ENCODE measurements around the gene CFLAR. TPM values are rescaled to one million over a fixed set of nuclear protein-coding genes. Genes with fewer than 3 reads are reported as not detected.

Gene CFLAR
- total and polyA plus RNA-seq, 2 of the 13 experiments (the other 11 are each of a cell fraction or from before 2014, with no cell fraction given): 43.8 to 92.1 TPM

GRCh38 chr2:201188449-201188848 is 72.5 kb downstream of the CFLAR start:
- Histone ChIP-seq H2AFZ (ENCODE audit: low read length) (no peak overlapping the region), H3K79me2 (ENCODE audit: insufficient read depth, low read length) (peaks cover 52% of the 10 kb centered on the region), H4K20me1 (ENCODE audit: insufficient read depth, low read length) (no peaks in the 10 kb centered on the region), H3K27me3 (ENCODE audit: control insufficient read depth in 1 of 2, insufficient read depth in 2 of 2, low read length in 2 of 2) (no peaks in the 10 kb centered on the region; a peak in 1 of 5 replicates), H3K27ac (ENCODE audit: extremely low read length, insufficient read depth, low read length) (no peak overlapping the region), H3K9ac (ENCODE audit: insufficient read depth, low read depth, low read length) (no peak overlapping the region), H3K4me1 (ENCODE audit: insufficient read depth, low read length) (peaks cover 59% of the 10 kb centered on the region), H3K9me3 (ENCODE audit: low read length) (no peaks in the 10 kb centered on the region), H3K4me2 (ENCODE audit: low read depth, low read length) (no peak overlapping the region), H3K36me3 (replicated peaks in 1 of 2; ENCODE audit: control insufficient read depth in 1 of 2, insufficient read depth in 2 of 2, low read length in 2 of 2) (peaks cover 14 to 50% of the 10 kb centered on the region in 2 experiments), H3K4me3 (replicated peaks in 1 of 3; ENCODE audit: insufficient read depth in 1 of 3, low read depth in 2 of 3, low read length in 3 of 3) (no peak overlapping the region)
- ChIA-PET POLR2A (no interaction called here), CTCF (ENCODE audit: low intra/inter-chr PET ratio, low total read pairs) (no interaction called here)
- in situ Hi-C loops (cut with HindIII; ENCODE audit: extremely low pct_ligation_motif_present, low pct_unique_long_range_greater_than_20kb): no loop called here
- DNase-seq (ENCODE audit: low spot score) (no peak), ATAC-seq (no peak), FAIRE-seq (no peak)
- BruUV-seq (replicated peaks): no TSS peak
- intact Hi-C loops (cut with micrococcal nuclease; ENCODE audit: unreplicated experiment): no loop called here
- WGBS (ENCODE audit: low lambda C conversion rate): 95% methylated on average over 4 of the region's 4 CpGs
- TF ChIP-seq ZNF484 (CRISPR knock-in tag; IDR thresholded peaks at IDR 0.05; ENCODE audit: borderline replicate concordance, low read depth): peak; percentile 97; the same call in 1 of the 2 replicates
- TF ChIP-seq UBTF (CRISPR knock-in tag; IDR thresholded peaks at IDR 0.05): no peak

- no peak overlapping the region for H3K9ac ChIP-seq (ENCODE audit: insufficient read depth, low read depth, low read length)
- intact Hi-C loops (cut with micrococcal nuclease; ENCODE audit: unreplicated experiment): no loop called here
- POLR2A ChIA-PET: interaction anchor here (2.4 to 2.6 kb wide), 2 partner anchors 8 to 41 kb away, joined by 11 to 13 read pairs; partner anchors contain the start of gene CASP10
- TF ChIP-seq CEBPG (CRISPR knock-in tag; IDR thresholded peaks at IDR 0.05): peak; percentile 62
- TF ChIP-seq TARDBP (CRISPR knock-in tag; IDR thresholded peaks at IDR 0.05): no peak
- no peak for TF ChIP-seq ZNF720 (CRISPR knock-in tag; IDR thresholded peaks at IDR 0.05)
- peak; percentile 54; the same call in 1 of the 2 replicates for TF ChIP-seq ZBTB43 (CRISPR knock-in tag; conservative IDR thresholded peaks at IDR 0.05)
- TF ChIP-seq HNRNPLL (IDR thresholded peaks at IDR 0.05; ENCODE audit: low read depth, low read length, poor library complexity, severe bottlenecking): no peak
- peak; percentile 46; the same call in 1 of the 2 replicates for TF ChIP-seq ZNF331 (CRISPR knock-in tag; IDR thresholded peaks at IDR 0.05)
- no peak for TF ChIP-seq CCAR2 (optimal IDR thresholded peaks at IDR 0.05; ENCODE audit: low read depth, low read length)
- no peak for TF ChIP-seq MTERF4 (CRISPR knock-in tag; IDR thresholded peaks at IDR 0.05)
- TF ChIP-seq BCL3 (CRISPR knock-in tag; IDR thresholded peaks at IDR 0.05): no peak
Observed at GRCh38 chr2:201191132-201191875, 75.3 kb downstream of the CFLAR start.

More at GRCh38 chr2:201191132-201191875, 75.3 kb downstream of the CFLAR start:
- H3K9me3 ChIP-seq (ENCODE audit: low read length): no peaks in the 10 kb centered on the region
- DNase-seq (ENCODE audit: low spot score): peak; percentile 46
- peaks cover 16 to 63% of the 10 kb centered on the region in 2 experiments for H3K36me3 ChIP-seq (replicated peaks in 1 of 2; ENCODE audit: control insufficient read depth in 1 of 2, insufficient read depth in 2 of 2, low read length in 2 of 2)
- WGBS (ENCODE audit: low lambda C conversion rate): 82% methylated on average over 4 of the region's 4 CpGs
- ATAC-seq: peak; percentile 91
- H2AFZ ChIP-seq (ENCODE audit: low read length): no peak overlapping the region
- no peaks in the 10 kb centered on the region for H3K27me3 ChIP-seq (ENCODE audit: control insufficient read depth in 1 of 2, insufficient read depth in 2 of 2, low read length in 2 of 2)
- in situ Hi-C loops (cut with HindIII; ENCODE audit: extremely low pct_ligation_motif_present, low pct_unique_long_range_greater_than_20kb): no loop called here
- CTCF ChIA-PET (ENCODE audit: low intra/inter-chr PET ratio, low total read pairs): no interaction called here
- FAIRE-seq: peak; percentile 64
- H3K4me3 ChIP-seq (replicated peaks in 1 of 3; ENCODE audit: insufficient read depth in 1 of 3, low read depth in 2 of 3, low read length in 3 of 3): no peak overlapping the region
- H3K27ac ChIP-seq (ENCODE audit: extremely low read length, insufficient read depth, low read length): peak overlapping the region; percentile 62
- peaks cover 24% of the 10 kb centered on the region for H3K79me2 ChIP-seq (ENCODE audit: insufficient read depth, low read length)
- no peaks in the 10 kb centered on the region for H4K20me1 ChIP-seq (ENCODE audit: insufficient read depth, low read length)
- H3K4me1 ChIP-seq (ENCODE audit: insufficient read depth, low read length): peaks cover 63% of the 10 kb centered on the region
- TSS peak; percentile 20 for BruUV-seq (replicated peaks)
- H3K4me2 ChIP-seq (ENCODE audit: low read depth, low read length): no peak overlapping the region
